Dedifferentiated amniotic fluid mesenchymal stem cell (primary cell): ENCODE data around the gene CCDC88B.
"Not testable (repeated sequence)": the region's sequence is repeated elsewhere in the genome, so short reads cannot be mapped to it uniquely, and the experiment has no call there.

ENCODE experiments used
- DNase-seq: peaks from one replicate; pipeline ENCODE4 v3.0.0-alpha.2; 2016; ENCODE audit errors: extremely low spot score

The CCDC88B gene

DNA sequence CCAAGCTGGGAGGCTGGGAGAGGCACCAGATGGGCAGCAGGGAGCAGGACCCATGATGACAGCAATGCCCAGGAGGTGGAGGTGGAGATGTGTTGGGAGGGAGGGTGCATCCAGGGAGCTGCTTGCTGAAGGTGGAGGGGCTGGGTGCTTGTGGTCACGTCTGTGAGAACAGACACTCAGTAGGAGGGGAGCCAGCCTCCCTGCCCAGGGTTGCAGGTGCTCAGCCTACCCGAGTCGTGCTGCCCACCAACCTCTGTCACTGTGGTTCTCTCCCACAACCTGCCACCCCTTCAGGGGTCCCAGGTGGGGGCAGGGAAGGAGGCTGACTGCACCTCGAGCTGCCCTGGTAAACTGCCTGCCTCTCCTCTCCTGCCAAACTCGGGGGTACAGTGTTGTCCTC, 16.6 kb upstream of the CCDC88B start:
- DNase-seq: no peak

DNA sequence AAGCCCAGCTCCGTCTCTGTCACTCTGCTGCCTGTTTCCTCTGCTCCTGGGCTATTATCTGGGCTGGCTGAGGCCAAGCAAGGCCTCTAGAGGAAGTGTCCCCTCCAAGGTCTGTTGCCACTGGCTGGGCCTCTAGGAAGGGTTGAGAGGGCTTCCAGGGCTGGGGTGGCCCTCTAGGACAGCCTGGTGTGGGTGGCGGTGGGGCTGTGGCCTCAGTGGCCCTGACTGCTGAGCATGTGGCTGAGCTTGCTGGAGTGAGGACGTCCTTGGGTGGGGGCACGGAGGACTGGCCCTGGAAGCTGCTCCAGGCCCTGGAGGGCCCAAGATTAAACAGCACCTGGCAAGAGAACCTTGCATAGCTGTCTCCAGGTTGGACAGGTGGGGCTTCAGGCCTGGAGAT, 16.0 kb upstream of the CCDC88B start:
- DNase-seq: not testable (repeated sequence)

- no peak for DNase-seq
Observed at GRCh38 chr11:64324692-64325469, 15.1 kb upstream of the CCDC88B start.

- DNase-seq: no peak
Observed at GRCh38 chr11:64327375-64327774, 12.6 kb upstream of the CCDC88B start.

GRCh38 chr11:64327993-64328392, 12.0 kb upstream of the CCDC88B start:
- no peak for DNase-seq

DNA sequence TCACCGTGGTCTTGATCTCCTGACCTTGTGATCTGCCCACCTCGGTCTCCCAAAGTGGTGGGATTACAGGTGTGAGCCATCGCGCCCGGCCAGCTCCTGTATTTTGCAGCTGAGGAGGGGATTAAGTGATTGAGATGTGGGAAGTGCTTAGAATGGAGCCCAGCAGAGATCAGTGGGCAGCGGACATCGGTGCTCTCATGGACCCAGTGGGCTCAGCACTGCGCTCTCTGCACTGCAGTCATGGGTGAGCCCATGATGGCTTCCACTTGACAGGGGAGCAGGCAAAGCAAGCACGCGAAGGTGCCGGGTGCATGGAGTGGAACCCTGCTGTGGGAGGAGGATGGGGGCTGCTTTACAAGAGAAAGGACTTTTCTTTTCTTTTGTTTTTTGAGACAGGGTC, 9.1 kb upstream of the CCDC88B start:
- no peak for DNase-seq

DNA sequence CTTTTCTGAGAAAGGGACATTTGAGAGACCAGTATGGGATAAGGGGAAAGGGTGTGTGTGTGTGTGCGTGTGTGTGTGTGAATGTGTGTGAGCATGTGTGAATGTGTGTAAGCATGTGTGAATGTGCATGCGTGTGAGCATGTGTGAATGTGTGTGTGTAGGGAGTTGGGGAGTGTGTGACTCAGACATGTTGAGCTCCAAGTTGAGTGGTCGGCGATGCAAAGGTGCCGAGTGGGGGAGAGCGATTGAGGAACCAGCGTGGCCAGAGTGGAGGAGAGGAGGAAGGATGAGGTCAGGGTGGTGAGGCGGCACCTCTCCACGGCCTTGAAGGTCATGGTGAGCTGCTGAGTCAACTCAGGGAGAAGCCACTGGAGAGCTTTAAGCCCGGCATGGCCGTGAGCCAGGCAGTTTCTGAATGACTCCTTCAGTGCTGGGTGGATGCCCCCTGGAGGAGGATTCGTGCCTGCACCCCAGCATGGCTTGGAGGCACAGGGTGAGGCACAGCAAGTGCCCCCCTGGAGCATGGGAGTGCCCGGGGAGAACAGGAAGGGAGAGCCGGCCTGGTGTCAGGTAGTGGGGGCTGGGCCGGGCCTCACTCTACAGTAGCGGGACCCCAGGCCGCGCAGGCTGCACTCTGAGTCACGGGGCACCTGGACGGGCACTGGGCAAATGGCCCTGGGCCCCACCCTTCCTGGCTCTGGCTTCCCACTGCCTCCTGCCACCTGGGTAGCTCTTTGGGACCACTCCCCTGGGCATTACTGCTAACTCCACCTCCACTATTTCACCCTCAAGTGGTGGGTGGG, 8.2 kb upstream of the CCDC88B start:
- DNase-seq: peak; percentile 80

DNA sequence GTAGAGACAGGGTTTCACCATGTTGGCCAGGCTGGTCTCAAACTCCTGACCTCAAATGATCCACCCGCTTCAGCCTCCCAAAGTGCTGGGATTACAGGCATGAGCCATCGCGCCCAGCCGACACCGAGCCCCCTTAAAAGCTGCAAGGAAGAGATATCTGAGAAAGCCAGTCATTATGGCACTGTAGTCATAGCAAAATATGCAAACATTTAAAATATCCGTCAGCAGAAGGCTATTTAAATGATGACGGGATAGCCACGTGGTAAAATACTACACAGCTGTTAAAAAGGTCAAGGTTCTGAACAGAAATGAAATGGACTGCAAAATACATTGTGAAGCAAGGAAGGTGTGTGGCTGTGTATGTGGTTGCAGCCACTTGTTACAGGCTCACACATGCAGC, 6.4 kb upstream of the CCDC88B start:
- DNase-seq: no peak

GRCh38 chr11:64334764-64335735, 5.0 kb upstream of the CCDC88B start:
- peak; percentile 57 for DNase-seq

DNA sequence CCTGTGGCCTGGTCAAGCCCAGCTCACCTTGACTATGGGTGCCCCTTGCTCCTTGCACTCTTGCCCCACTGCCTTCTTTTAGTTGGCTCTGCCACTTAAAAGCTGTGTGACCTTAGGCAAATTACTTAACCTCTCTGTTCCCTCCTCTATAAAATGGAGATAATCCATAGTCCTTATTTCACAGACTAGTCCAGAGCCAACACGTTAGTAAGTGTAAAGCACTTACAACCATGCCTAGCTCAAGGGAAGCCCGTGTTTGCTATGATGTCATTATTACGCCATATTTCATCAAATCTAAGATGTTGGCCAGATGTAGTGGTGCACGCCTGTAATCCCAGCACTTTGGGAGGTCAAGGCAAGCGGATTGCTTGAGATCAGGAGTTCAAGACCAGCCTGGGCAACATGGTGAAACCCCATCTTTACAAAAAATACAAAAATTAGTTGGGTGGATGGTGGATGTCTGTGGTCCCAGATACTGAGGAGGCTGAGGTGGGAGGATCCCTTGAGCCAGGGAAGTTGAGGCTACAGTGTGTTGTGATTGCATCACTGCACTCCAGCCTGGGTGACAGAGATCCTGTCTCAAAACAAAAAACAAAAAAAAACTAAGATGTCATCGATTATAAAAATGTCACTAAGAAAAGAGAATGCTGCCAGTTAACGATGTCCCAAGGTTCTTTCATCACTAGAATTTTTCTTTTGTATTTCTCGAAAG, 2.3 kb upstream of the CCDC88B start:
- DNase-seq: no peak

DNA sequence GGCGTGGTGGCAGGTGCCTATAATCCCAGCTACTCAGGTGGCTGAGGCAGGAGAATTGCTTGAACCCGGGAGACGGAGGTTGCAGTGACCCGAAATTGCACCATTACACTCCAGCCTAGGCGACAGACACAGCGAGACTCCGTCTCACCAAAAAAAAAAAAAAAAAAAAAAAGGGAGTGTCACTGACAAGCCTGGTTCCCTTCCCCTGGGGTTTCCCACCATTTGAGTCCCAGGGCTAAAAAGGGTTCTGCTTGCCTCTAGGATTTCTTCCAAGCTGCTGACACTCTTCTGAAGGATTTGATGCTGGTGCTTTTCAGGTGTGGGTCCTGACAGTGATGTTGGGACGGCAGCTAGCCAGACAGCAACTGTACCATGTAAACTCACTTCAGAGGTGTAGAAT, 1.3 kb upstream of the CCDC88B start:
- DNase-seq: no peak

DNA sequence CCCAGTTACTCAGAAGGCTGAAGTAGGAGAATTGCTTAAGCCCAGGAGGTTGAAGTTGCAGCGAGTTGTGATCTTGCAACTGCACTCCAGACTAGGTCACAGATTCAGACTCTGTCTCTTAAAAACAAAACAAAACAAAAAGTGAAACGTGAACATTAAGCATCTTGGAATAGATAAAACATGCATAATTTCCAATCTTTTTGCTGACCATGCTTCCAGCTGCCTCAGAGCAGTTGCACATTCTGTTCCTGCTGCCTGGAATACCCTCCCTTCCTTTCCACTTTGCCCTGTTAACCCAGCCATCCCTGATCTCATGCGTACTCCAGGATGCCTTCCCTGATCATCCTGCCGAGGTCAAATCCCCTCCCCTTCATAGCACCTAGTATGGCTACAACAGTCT, 718 bp upstream of the CCDC88B start:
- no peak for DNase-seq

- no peak for DNase-seq
Observed at GRCh38 chr11:64340671-64341335, 799 bp downstream of the CCDC88B start.

DNA sequence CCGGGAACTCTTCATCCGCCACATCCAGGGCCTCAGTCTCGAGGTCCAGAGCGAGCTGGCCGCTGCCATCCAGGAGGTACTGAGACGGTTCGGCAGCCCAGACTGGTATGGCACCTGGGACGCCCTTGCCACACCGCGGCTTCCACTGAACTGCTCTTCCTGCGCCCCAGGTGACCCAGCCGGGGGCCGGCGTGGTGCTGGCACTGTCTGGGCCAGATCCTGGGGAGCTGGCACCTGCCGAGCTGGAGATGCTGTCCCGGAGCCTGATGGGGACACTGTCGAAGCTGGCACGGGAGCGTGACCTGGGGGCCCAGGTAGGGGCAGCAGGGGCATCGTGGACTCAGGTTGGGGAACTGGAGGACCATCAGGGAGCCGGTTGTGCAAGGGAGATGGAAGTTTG, 1.4 kb downstream of the CCDC88B start:
- no peak for DNase-seq

DNA sequence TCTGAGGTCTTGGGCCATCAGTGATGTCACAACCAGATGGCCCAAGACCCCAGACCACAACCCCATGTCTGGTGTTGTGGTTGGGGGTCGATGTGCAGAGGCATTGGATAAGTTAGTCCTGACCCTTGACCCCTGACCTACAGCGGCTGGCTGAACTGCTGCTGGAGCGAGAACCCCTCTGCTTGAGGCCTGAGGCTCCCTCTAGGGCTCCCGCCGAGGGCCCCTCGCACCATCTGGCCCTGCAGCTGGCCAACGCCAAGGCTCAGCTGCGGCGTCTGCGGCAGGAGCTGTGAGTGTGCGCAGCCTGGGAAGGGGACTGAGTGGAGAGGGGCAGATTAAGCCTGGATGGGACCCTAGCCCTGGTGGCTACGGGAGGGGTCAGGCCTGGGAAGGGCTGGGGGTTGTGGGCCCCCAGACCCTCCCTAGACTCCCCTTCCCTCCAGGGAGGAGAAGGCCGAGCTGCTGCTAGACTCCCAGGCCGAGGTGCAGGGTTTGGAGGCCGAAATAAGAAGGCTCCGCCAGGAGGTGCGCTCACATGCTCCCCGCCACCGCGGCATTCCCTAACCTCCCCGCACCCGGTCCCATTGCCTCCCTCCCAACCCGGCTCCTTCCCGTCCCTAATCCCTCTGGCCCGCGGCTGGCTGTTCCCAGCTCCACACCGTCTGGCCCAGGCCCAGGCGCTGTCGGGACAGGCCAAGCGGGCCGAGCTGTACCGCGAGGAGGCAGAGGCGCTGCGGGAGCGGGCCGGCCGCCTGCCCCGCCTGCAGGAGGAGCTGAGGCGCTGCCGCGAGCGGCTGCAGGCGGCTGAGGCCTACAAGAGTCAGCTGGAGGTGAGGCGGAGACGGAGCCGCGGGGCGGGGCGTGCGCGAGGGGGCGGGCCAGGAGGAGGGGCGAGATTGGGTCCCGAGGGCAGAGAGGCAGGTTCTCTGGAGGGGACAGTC, 2.1 kb downstream of the CCDC88B start:
- DNase-seq: peak; percentile 72

GRCh38 chr11:64342869-64343745, 3.1 kb downstream of the CCDC88B start:
- DNase-seq: no peak

GRCh38 chr11:64343767-64344559, 4.0 kb downstream of the CCDC88B start:
- DNase-seq: no peak

GRCh38 chr11:64344787-64345186, 4.8 kb downstream of the CCDC88B start:
- no peak for DNase-seq
